Caco-2 (cell line): ENCODE measurements around the gene ANKDD1B. TPM values are rescaled to one million over a fixed set of nuclear protein-coding genes. Genes with fewer than 3 reads are reported as not detected.
"Not testable (repeated sequence)": the region's sequence is repeated elsewhere in the genome, so short reads cannot be mapped to it uniquely, and the experiment has no call there.

Experiments
- BruUV-seq: library from RNA; stranded (reverse); fragments of 400-500 nt; replicated peaks from 2 replicates; lab custom pipeline; 2021; lab: Mats Ljungman, UMichigan
- CTCF ChIA-PET: fragments of 300-600 bp; sonication (Branson Sonifier 250); formaldehyde crosslinking; loops from one replicate; lab custom pipeline; 2022; ENCODE audit warnings: antibody characterized with exemption; lab: Charles Lee
- POLR2A ChIA-PET: fragments of 300-600 bp; sonication (Branson Sonifier 250); formaldehyde crosslinking; loops from one replicate; lab custom pipeline; 2022; ENCODE audit warnings: antibody characterized with exemption; lab: Charles Lee
- DNase-seq, 2 experiments: peaks; one replicate each; pipeline versions ENCODE4 v3.0.0 to v3.0.0-alpha.2; 2020 to 2022
- H3K27me3 ChIP-seq: replicated peaks from 2 replicates; pipeline ENCODE4 v1.6.0; 2011; ENCODE audit warnings: low read length; ENCODE audit not compliant: control insufficient read depth, insufficient read depth
- H3K36me3 ChIP-seq: 2 replicates; pipeline ENCODE4 v1.5.1; 2011; ENCODE audit warnings: low read length; ENCODE audit not compliant: control insufficient read depth, insufficient read depth
- H3K4me1 ChIP-seq: fragments of 250-450 bp; sonication (Bioruptor Pico); 2 replicates; pipeline ENCODE4 v1.5.1; 2020; ENCODE audit warnings: mild to moderate bottlenecking
- H3K4me3 ChIP-seq: 2 replicates; pipeline ENCODE4 v1.5.1; 2011; ENCODE audit warnings: low read depth, mild to moderate bottlenecking, control low read depth, low read length
- H3K9me3 ChIP-seq: fragments of 250-450 bp; sonication (Bioruptor Pico); 2 replicates; pipeline ENCODE4 v1.5.1; 2020; ENCODE audit warnings: mild to moderate bottlenecking, moderate library complexity
- H3K27ac Mint-ChIP-seq: one replicate; pipeline ENCODE4 v1.8.0; 2022; ENCODE audit warnings: mixed read lengths; ENCODE audit not compliant: unreplicated experiment
- H3K27me3 Mint-ChIP-seq: one replicate; pipeline ENCODE4 v1.8.0; 2022; ENCODE audit warnings: mixed read lengths; ENCODE audit not compliant: insufficient read depth, unreplicated experiment
- H3K36me3 Mint-ChIP-seq: one replicate; pipeline ENCODE4 v1.8.0; 2022; ENCODE audit warnings: mild to moderate bottlenecking, mixed read lengths; ENCODE audit not compliant: insufficient read depth, unreplicated experiment
- H3K4me1 Mint-ChIP-seq: one replicate; pipeline ENCODE4 v1.8.0; 2022; ENCODE audit warnings: low read depth, mixed read lengths; ENCODE audit not compliant: unreplicated experiment
- H3K4me3 Mint-ChIP-seq: one replicate; pipeline ENCODE4 v1.8.0; 2022; ENCODE audit warnings: mild to moderate bottlenecking, moderate library complexity, mixed read lengths; ENCODE audit not compliant: unreplicated experiment
- H3K9me3 Mint-ChIP-seq: one replicate; pipeline ENCODE4 v1.8.0; 2022; ENCODE audit warnings: mixed read lengths; ENCODE audit not compliant: unreplicated experiment
- CTCF ChIP-seq, 2 experiments: fragments of 200-600 bp in 1 of 2; IDR thresholded peaks; 1 replicate in 1 of 2; 2 replicates in 1 of 2; pipeline versions ENCODE4 v1.5.1 to v1.8.0; 2011 to 2022; ENCODE audit warnings: antibody characterized with exemption in 1 of 2, control low read depth in 1 of 2, inconsistent platforms in 1 of 2, low read depth in 1 of 2, low read length in 1 of 2, mild to moderate bottlenecking in 1 of 2, moderate library complexity in 1 of 2; ENCODE audit not compliant: insufficient read depth in 1 of 2, severe bottlenecking in 1 of 2, unreplicated experiment in 1 of 2
- intact Hi-C: fragments of 100-400 bp; cut with micrococcal nuclease; formaldehyde crosslinking; loops from one replicate; pipeline ENCODE4 v1.10.0; 2022; ENCODE audit not compliant: unreplicated experiment
- total RNA-seq: library from RNA; stranded (reverse); gene quantifications from 2 replicates; pipeline ENCODE4 v1.2.3, GENCODE V29; 2022

ANKDD1B gene
- total RNA-seq, 1 experiment from 2014 or later: 0.88 TPM

- Mint-ChIP-seq H3K4me1 (peaks cover 16% of the 10 kb centered on the region), H3K9me3 (no peaks in the 10 kb centered on the region), H3K4me3 (no peak overlapping the region), H3K27ac (no peak overlapping the region), H3K27me3 (no peaks in the 10 kb centered on the region), H3K36me3 (no peaks in the 10 kb centered on the region)
- intact Hi-C loops: no loop called here
- no peak for DNase-seq
- no TSS peak for BruUV-seq
- Histone ChIP-seq H3K36me3 (no peaks in the 10 kb centered on the region; the same call in 1 of the 2 replicates), H3K9me3 (no peaks in the 10 kb centered on the region), H3K4me3 (no peak overlapping the region), H3K4me1 (peaks cover 23% of the 10 kb centered on the region; the same call in 1 of the 2 replicates), H3K27me3 (no peaks in the 10 kb centered on the region)
- ChIA-PET CTCF (interaction anchor here (0.7 kb wide), 1 partner anchor 974 kb away, joined by 3 read pairs; no protein-coding TSS in a partner anchor), POLR2A (no interaction called here)
- no peak for TF ChIP-seq CTCF (IDR thresholded peaks at IDR 0.05; ENCODE audit: insufficient read depth in 1 of 2, low read depth in 1 of 2, low read length in 1 of 2, severe bottlenecking in 1 of 2, unreplicated experiment in 1 of 2)
These were observed 7.9 kb upstream of the ANKDD1B start for GRCh38 chr5:75603371-75603770.

- BruUV-seq: no TSS peak
- no peaks in the 10 kb centered on the region; the same call in 1 of the 2 replicates for H3K36me3 ChIP-seq
- intact Hi-C loops: no loop called here
- Mint-ChIP-seq H3K4me1 (peaks cover 19% of the 10 kb centered on the region), H3K4me3 (no peak overlapping the region), H3K27ac (no peak overlapping the region), H3K9me3 (no peaks in the 10 kb centered on the region), H3K27me3 (no peaks in the 10 kb centered on the region), H3K36me3 (no peaks in the 10 kb centered on the region)
- no peaks in the 10 kb centered on the region for H3K9me3 ChIP-seq
- CTCF ChIA-PET: interaction anchor here (0.7 kb wide), 1 partner anchor 973 kb away, joined by 3 read pairs; no protein-coding TSS in a partner anchor
- no peaks in the 10 kb centered on the region for H3K27me3 ChIP-seq
- DNase-seq: no peak
- peaks cover 23% of the 10 kb centered on the region; the same call in 1 of the 2 replicates for H3K4me1 ChIP-seq
- no peak for TF ChIP-seq CTCF (IDR thresholded peaks at IDR 0.05; ENCODE audit: insufficient read depth in 1 of 2, low read depth in 1 of 2, low read length in 1 of 2, severe bottlenecking in 1 of 2, unreplicated experiment in 1 of 2)
- no peak overlapping the region for H3K4me3 ChIP-seq
- POLR2A ChIA-PET: no interaction called here
These were observed 7.4 kb upstream of the ANKDD1B start for GRCh38 chr5:75603821-75604220.

- H3K9me3 ChIP-seq, H3K27me3 ChIP-seq, BruUV-seq, H3K36me3 Mint-ChIP-seq, POLR2A ChIA-PET, H3K4me3 Mint-ChIP-seq, DNase-seq, H3K36me3 ChIP-seq, H3K9me3 Mint-ChIP-seq, intact Hi-C loops, H3K27ac Mint-ChIP-seq, H3K27me3 Mint-ChIP-seq, H3K4me3 ChIP-seq: not testable (repeated sequence)
- peaks cover 22% of the 10 kb centered on the region for H3K4me1 ChIP-seq
- CTCF ChIA-PET: interaction anchor here (1.2 kb wide), 1 partner anchor 10 kb away, joined by 4 read pairs; no protein-coding TSS in a partner anchor
- H3K4me1 Mint-ChIP-seq: peaks cover 28% of the 10 kb centered on the region
These were observed 3.9 kb upstream of the ANKDD1B start for GRCh38 chr5:75607341-75607740.
